ELF-1 (cell line): ENCODE data around the gene STAT5B.
A peak's percentile ranks its signal among the peaks of the same experiment; 100 is the strongest.
"Not testable (repeated sequence)": the region's sequence is repeated elsewhere in the genome, so short reads cannot be mapped to it uniquely, and the experiment has no call there.

Experiments used
- DNase-seq: peaks from one replicate; pipeline ENCODE4 v3.0.0-alpha.2; 2016; ENCODE audit warnings: low read depth, low spot score

STAT5B gene

DNA sequence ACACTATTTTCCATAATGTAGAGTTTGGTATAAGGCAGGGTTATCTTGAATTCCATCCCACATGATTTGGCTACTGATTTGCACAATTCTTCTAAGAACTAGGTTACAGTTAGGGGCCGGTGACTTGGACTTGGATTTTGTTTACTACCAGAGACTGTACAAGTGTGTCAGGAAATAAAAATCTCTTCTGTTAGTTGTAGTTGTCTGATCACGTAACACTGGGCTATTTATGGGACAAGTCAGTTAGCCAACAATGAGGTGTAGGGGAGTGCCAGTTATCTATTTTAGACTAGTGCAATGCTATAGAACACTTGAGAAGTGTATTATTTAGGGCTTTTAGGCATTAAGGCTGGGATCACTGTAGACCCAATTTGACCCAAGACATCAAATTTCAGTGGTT, 42.2 kb downstream of the STAT5B start:
- no peak for DNase-seq

GRCh38 chr17:42233156-42233555, 43.0 kb downstream of the STAT5B start:
- no peak for DNase-seq

DNA sequence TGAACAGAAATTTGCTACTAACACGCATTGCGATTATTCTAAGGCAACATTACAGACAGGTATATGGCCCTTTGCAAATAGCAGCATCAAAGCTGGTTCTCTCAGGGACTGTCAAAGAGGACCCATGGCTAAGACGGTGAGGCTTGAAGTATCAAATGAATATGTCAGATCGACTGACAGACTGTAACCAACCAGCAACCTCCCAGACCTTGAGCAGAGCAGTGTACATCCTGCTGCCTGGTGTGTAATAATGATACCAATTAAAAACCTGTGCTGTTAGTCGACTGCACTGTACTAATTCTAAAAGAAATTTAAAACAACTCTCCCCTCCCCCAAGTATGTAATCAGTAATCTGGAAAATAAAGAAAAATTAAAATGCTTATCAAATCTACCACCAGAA, 46.0 kb downstream of the STAT5B start:
- no peak for DNase-seq

DNA sequence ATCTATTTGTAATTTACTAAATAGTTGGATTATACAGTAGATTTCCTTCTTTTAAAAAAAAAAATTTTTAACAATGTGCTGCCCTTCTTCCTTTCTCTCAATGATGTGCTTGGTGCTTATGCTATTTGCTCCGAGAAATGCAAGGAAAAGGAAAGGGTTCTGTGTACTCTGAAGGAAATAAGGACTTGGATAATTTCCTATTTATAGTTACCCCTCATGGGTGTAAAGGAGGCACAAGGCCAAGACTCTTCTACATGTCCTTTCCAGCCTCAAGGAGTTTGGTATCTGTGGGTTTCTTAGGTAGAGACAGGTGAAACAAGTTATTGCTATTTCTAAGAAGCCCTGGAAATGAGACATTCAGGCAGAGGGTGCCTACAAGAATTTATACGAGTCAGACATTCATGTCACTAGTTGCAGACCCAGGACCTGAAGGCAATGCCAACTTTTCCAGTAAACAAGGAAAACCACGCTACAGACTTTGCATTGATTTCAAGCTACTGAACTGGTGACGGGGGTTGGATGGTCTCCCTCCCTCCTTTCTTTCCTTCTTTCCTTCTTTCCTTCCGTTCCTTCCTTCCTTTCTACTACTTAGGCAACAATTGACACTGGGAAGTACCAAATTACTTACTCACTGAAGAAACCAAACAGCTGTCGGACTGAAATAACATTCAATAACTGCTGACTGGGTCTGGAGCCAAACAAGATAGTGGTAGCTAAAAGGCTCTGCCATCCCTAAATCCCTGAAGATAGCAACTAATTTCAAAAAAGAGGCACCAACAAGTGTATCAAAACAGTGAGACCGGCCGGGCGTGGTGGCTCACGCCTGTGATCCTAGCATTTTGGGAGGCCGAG, 48.1 kb downstream of the STAT5B start:
- no peak for DNase-seq

DNA sequence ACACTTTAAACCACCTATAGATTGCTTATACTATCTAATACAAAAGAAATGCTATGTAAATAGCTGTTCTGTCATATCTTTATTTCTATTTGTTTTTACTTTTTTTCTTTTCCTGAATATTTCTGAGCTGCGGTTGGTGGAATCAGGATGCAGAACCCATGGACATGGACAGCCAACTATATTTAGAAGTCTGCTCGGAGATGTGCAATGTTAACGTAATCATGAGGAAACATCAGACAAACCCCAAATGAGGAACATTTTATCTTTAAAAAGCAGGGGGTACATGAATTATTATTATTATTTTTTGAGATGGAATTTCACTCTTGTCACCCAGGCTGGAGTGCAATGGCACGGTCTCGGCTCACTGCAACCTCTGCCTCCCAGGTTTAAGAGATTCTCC, 50.5 kb downstream of the STAT5B start:
- no peak for DNase-seq

DNA sequence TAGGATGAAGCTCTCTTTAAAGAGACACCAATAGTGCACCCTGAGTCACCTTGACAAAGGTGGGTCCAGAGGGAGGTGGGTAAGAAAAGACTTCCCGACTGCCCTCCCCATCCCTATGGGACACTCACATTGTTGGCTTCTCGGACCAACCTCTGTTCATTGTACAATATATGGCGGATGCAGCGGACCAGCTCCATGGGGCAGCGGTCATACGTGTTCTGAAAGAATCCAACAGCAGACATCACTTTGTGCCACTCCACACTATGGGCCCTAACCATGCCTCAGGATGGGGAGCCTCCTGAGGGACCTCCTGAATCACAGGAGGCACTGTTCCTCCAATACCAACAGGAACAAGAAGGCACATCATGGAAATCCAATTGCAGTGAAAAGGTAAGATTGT, 51.5 kb downstream of the STAT5B start:
- no peak for DNase-seq

GRCh38 chr17:42221886-42222745, 54.1 kb downstream of the STAT5B start:
- DNase-seq = peak; percentile 68

DNA sequence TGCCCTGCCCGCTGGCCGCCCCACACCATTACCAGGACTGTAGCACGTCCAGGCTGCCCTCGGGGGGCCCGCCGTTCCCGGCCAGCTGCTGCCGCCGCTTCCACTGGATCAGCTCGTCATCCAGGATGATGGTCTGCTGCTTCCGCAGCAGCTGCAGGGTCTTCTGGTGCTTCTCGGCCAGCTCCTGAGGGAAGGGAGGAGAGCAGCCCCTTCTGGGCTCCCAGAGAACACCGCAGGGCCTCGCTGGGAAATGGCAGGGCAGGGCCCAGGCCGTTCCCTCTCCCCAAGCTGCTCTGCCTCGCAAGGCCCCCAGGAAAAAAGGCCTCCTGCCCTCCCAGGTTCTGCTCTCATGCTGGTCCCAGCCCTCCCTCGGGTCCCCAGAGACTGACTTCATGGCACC, 56.9 kb downstream of the STAT5B start:
- DNase-seq = not testable (repeated sequence)

GRCh38 chr17:42214156-42214555, 62.0 kb downstream of the STAT5B start:
- DNase-seq = no peak

DNA sequence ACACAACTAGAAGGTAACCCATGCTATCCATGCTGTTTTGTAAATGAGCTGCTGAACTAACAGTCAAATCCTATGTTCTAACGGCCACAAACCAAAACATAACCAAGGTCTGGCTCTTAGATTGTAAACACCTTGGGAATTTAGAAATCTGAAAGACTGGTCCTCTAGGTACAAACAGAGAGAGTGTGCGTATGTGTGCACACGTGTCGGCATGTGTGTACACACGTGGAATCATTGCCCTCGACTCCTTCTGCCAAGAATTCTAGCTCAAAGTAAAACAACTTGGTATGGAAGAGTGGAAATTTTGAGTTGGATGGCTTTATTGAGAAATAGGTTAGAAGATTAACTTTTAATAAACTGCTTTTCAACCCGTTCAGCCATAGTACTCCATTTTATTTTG, 63.8 kb downstream of the STAT5B start:
- DNase-seq = no peak

- DNase-seq = not testable (repeated sequence)
Observed at GRCh38 chr17:42211921-42212341, 64.3 kb downstream of the STAT5B start.

GRCh38 chr17:42210046-42210445, 66.1 kb downstream of the STAT5B start:
- no peak for DNase-seq

DNA sequence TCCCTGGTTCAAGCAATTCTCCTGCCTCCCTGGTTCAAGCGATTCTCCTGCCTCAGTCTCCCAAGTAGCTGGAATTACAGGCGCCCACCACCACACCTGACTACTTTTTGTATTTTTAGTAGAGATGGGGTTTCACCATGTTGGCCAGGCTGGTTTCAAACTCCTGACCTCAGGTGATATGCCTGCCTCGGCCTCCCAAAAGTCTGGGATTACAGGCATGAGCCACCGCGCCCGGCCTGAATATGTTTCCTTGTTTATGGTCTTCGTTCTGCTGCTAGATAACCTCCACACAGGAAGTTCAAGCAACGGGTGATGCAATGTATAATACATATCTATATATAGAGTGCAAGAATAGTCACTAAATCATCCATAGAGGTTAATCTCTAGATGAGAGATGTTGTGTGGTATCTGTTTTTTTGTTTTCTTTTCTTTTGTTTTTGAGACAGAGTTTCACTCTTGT, 70.0 kb downstream of the STAT5B start:
- not testable (repeated sequence) for DNase-seq

DNA sequence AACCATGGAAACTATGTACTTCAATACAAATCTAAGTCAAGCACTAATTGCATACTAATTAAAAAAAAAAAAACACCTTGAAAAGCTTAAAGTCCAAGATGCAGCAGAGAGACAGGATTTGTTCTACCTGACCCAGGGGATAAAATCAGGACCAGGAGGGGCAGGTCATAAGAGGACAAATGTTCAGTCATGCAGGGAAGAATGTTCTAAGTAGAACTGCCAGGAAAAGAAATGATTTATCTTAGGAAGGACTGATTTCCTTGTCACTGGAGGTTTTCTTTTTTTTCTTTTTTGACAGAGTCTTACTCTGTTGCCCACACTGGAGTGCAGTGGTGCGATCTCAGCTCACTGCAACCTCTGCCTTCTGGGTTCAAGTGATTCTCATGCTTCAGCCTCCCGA, 72.8 kb downstream of the STAT5B start:
- DNase-seq = no peak

DNA sequence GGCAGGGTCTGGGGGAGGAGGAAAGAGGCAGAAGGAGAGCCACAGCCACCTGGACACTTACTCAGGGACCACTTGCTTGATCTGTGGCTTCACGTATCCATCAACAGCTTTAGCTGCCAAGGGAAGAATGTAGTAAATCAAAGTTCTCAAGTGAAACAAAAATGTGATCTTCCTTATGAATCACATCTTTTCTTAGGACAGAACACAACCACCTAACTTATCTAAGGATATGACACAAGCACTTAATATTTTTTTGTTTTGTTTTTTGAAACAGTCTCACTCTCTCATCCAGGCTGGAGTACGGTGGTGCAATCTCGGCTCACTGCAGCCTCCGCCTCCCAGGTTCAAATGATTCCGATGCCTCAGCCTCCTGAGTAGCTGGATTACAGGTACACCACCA, 73.5 kb downstream of the STAT5B start:
- no peak for DNase-seq

GRCh38 chr17:42202159-42202558, 74.0 kb downstream of the STAT5B start:
- DNase-seq = no peak

- DNase-seq = no peak
Observed at GRCh38 chr17:42201458-42201772, 74.8 kb downstream of the STAT5B start.

DNA sequence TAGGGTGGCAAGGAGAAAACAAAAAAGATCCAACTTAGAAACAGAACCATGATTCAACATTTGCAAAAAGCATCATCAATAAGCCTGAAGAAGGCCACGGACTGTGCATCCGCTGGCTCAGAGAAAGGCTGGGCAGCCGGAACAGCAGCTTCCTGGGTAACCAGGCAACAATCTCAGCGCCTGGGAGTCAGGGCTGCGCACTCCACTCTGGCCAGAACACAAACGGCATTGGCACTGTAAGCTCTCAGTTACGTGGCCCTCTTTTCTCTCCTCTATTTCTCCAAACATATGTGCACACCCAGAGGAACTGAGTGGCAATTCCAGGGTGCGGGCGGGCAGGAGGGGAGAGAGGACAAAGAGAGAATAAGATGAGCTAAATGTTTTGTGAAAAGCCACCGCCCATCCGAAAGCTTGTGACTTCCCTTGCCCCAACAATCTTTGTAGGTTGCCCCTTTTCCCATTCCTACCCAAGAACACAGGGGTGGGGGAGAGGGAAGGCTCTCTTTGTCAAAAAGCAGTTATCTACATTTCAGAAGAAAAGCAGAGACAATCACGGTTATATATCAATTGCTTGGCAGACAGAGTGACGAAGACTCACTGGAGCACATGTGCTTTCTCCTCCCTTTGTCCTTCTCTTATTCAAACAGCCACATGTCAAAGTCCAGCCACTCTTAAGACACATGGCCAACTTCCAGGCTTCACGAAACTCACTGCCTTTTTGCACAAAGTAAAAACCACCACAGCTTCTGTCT, 75.3 kb downstream of the STAT5B start:
- no peak for DNase-seq

GRCh38 chr17:42199416-42200011, 76.7 kb downstream of the STAT5B start:
- DNase-seq = no peak

DNA sequence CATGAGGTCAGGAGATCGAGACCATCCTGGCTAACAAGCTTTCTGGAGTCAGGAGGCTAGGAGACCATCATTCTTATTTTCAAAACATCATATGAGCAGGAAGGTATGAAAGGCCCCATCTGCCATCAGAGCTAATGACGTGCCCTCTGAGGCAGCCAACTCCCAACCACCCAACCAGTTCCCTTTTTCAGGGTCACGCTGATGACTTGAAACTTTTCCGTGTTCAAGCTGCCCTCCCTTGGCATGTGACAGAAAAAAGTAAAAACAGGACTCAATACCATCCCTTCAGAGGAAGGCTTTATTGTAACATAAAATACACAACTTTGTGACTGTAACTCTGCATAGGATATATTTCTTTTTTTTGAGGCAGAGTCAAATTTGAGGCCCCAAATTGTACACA, 77.3 kb downstream of the STAT5B start:
- no peak for DNase-seq

GRCh38 chr17:42197564-42198156, 78.5 kb downstream of the STAT5B start:
- DNase-seq = no peak
